HG03469 (cell line): Measurements from ENCODE around the gene MBP.
A peak's percentile ranks its signal among the peaks of the same experiment; 100 is the strongest.

Source experiments
- ATAC-seq: cut with Tn5 transposase; IDR thresholded peaks from one replicate; pipeline ENCODE4 v1.9.1; 2021; ENCODE audit warnings: mild to moderate bottlenecking, moderate library complexity, moderate number of reproducible peaks; ENCODE audit not compliant: unreplicated experiment

The MBP gene

GRCh38 chr18:77115192-77115953, 17.2 kb downstream of the MBP start:
- ATAC-seq = no peak

- ATAC-seq = peak; percentile 63
These were observed 18.0 kb downstream of the MBP start for GRCh38 chr18:77114415-77115191.

- no peak for ATAC-seq
These were observed 18.5 kb downstream of the MBP start for GRCh38 chr18:77114152-77114414.

- no peak for ATAC-seq
These were observed 19.0 kb downstream of the MBP start for GRCh38 chr18:77113361-77114151.

- ATAC-seq = no peak
These were observed 19.9 kb downstream of the MBP start for GRCh38 chr18:77112747-77113092.

GRCh38 chr18:77111951-77112746, 20.4 kb downstream of the MBP start:
- no peak for ATAC-seq

- ATAC-seq = no peak
These were observed 21.1 kb downstream of the MBP start for GRCh38 chr18:77111449-77111848.

- ATAC-seq = no peak
These were observed 21.6 kb downstream of the MBP start for GRCh38 chr18:77110936-77111335.

- ATAC-seq = no peak
These were observed 22.2 kb downstream of the MBP start for GRCh38 chr18:77110400-77110799.

- ATAC-seq = no peak
These were observed 22.9 kb downstream of the MBP start for GRCh38 chr18:77109648-77110019.

GRCh38 chr18:77108821-77109647, 23.5 kb downstream of the MBP start:
- no peak for ATAC-seq

GRCh38 chr18:77108001-77108692, 24.4 kb downstream of the MBP start:
- ATAC-seq = no peak

GRCh38 chr18:77107292-77107691, 25.3 kb downstream of the MBP start:
- ATAC-seq = no peak

- no peak for ATAC-seq
These were observed 26.3 kb downstream of the MBP start for GRCh38 chr18:77106331-77106730.

- no peak for ATAC-seq
These were observed 26.9 kb downstream of the MBP start for GRCh38 chr18:77105680-77106079.

- no peak for ATAC-seq
These were observed 27.6 kb downstream of the MBP start for GRCh38 chr18:77105028-77105427.

GRCh38 chr18:77103991-77104531, 28.5 kb downstream of the MBP start:
- ATAC-seq = no peak

- ATAC-seq = no peak
These were observed 29.3 kb downstream of the MBP start for GRCh38 chr18:77103187-77103850.
